Tongue (tissue), 3 donors: Measurements from ENCODE around the gene MCCC2. TPM values are rescaled to one million over a fixed set of nuclear protein-coding genes. Genes with fewer than 3 reads are reported as not detected.

Experiments used
- DNase-seq: peaks from one replicate; pipeline ENCODE4 v3.0.0-alpha.2; 2015
- small RNA-seq: library from RNA; depleted of rRNA; stranded (forward); fragments of <200 nt; gene quantifications from one replicate; pipeline ENCODE3, GENCODE V24; 2014; ENCODE audit warnings: low replicate concordance
- total RNA-seq: library from RNA; depleted of rRNA; stranded (reverse); fragments of >200 nt; gene quantifications from one replicate; pipeline ENCODE4 v1.2.3, GENCODE V29; 2014

The MCCC2 gene
- total RNA-seq, 1 donor from 2014 or later, result 47.6 TPM

GRCh38 chr5:71663191-71663969, 76.2 kb downstream of the MCCC2 start:
- no peak for DNase-seq

- peak; percentile 26 for DNase-seq
These were observed 77.5 kb downstream of the MCCC2 start for GRCh38 chr5:71664615-71665014.

GRCh38 chr5:71666321-71666720, 79.2 kb downstream of the MCCC2 start:
- no peak for DNase-seq

- no peak for DNase-seq
These were observed 90.8 kb downstream of the MCCC2 start for GRCh38 chr5:71677977-71678376.

GRCh38 chr5:71679714-71680113, 92.6 kb downstream of the MCCC2 start:
- DNase-seq, result no peak

GRCh38 chr5:71680510-71680909, 93.4 kb downstream of the MCCC2 start:
- no peak for DNase-seq

GRCh38 chr5:71681296-71681695, 94.2 kb downstream of the MCCC2 start:
- DNase-seq, result peak; percentile 57

- DNase-seq, result no peak
These were observed 97.2 kb downstream of the MCCC2 start for GRCh38 chr5:71684309-71684708.

- DNase-seq, result no peak
These were observed 106.8 kb downstream of the MCCC2 start for GRCh38 chr5:71693828-71694427.

GRCh38 chr5:71695071-71695470, 107.9 kb downstream of the MCCC2 start:
- DNase-seq, result no peak

GRCh38 chr5:71695595-71695994, 108.5 kb downstream of the MCCC2 start:
- DNase-seq, result no peak

GRCh38 chr5:71697967-71698366, 110.8 kb downstream of the MCCC2 start:
- DNase-seq, result no peak

- no peak for DNase-seq
These were observed 112.1 kb downstream of the MCCC2 start for GRCh38 chr5:71699233-71699632.

GRCh38 chr5:71699751-71700150, 112.6 kb downstream of the MCCC2 start:
- DNase-seq, result no peak

- DNase-seq, result no peak
These were observed 113.7 kb downstream of the MCCC2 start for GRCh38 chr5:71700803-71701202.

- no peak for DNase-seq
These were observed 114.3 kb downstream of the MCCC2 start for GRCh38 chr5:71701407-71701806.

- DNase-seq, result no peak
These were observed 116.8 kb downstream of the MCCC2 start for GRCh38 chr5:71703941-71704340.

- no peak for DNase-seq
These were observed 118.3 kb downstream of the MCCC2 start for GRCh38 chr5:71705421-71705820.

- DNase-seq, result no peak
These were observed 119.8 kb downstream of the MCCC2 start for GRCh38 chr5:71706906-71707305.

Small RNA genes within 50 kb of the gene (small RNA-seq; reads per million reads assigned to genes)
- not detected for gene HMGN1P12

Other genes starting within 250 kb of the MCCC2 start
- 49.5 TPM for gene BDP1, start 131.7 kb upstream of the MCCC2 start, total RNA-seq
- gene CARTPT, start 131.9 kb downstream of the MCCC2 start, total RNA-seq, result not detected